Neural cell (in vitro differentiated cells): ENCODE data around the gene RUNX3.

ENCODE experiments used
- CTCF ChIP-seq: fragments of 450-650 bp; IDR thresholded peaks from 2 replicates; pipeline ENCODE4 v1.5.1; 2014; ENCODE audit warnings: antibody characterized with exemption, mild to moderate bottlenecking, moderate library complexity; ENCODE audit not compliant: poor library complexity, severe bottlenecking
- SMC3 ChIP-seq: fragments of 450-650 bp; conservative IDR thresholded peaks from 2 replicates; pipeline ENCODE4 v1.6.1; 2014; ENCODE audit warnings: antibody characterized with exemption, mild to moderate bottlenecking, moderate library complexity; ENCODE audit not compliant: poor library complexity

GRCh38 chr1:24967555-24967954, 37.5 kb upstream of the RUNX3 start:
- TF ChIP-seq CTCF (no peak), SMC3 (no peak)
